SH-SY5Y (cell line): Measurements from ENCODE around the gene MCOLN2.

Experiments
- GATA2 ChIP-seq: IDR thresholded peaks from 2 replicates; pipeline ENCODE4 v1.6.1; 2011; ENCODE audit warnings: mild to moderate bottlenecking, low read depth, low read length
- GATA3 ChIP-seq: IDR thresholded peaks from 2 replicates; pipeline ENCODE4 v1.6.1; 2011; ENCODE audit warnings: low read depth, mild to moderate bottlenecking, low read length, moderate library complexity

DNA sequence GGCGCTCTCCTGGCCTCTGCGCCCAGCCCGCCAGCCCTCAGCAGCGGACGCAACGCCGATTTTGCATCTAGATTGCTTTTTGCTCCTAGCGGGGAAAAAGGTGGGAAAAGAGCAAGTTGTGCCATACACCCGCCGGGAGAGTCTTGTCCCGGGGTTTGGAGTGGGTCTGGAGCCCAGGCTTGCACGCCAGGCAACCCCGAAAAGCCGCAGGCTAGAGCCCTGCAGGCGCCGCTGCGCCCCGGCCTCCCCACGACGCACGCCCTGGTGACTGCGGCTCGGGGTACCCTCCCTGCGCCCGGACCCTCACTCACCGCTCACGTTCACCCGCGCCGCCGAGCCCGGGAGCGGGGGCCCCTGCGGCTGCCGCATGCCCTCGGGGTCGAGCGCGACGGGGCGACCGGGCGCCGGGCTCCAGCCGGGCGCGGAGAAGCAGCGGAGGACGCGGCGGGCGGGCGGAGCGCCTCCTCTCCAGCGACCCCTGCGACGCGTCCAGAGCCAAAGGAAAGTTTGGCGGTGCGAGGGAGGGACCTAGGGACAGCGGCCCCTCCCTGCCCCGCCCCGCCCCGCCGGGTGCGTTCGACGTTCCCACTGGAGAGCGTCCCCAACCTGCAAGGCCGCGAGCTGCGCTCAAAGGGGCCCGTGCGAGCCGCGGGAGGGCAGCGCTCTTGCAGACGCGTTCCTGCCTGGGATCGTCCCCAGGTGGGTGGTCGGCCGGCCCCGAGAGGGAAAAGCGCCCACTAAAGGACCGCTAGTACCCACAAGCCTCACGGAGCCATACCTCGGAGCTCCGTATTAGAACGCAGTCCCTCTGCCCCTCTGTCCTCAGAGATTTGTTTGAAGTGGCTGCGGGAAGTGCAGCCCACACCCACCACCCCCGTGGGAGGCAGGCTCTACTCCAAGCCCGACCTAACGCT is 104.0 kb downstream of the MCOLN2 start, which contains the start of gene LPAR3:
- TF ChIP-seq GATA2 (0 out of 2 replicates have a peak, but pooled peaks have one; percentile 12), GATA3 (no peak)
